AG09309 (cell line): ENCODE results near the gene PRPF6.
A peak's percentile ranks its signal among the peaks of the same experiment; 100 is the strongest.

ENCODE experiments used
- DNase-seq: peaks from one replicate; pipeline ENCODE4 v3.0.0-alpha.2; 2010; ENCODE audit warnings: low read depth
- H3K4me3 ChIP-seq: 2 replicates; pipeline ENCODE4 v1.5.1; 2011; ENCODE audit warnings: mild to moderate bottlenecking, low read depth, low read length, moderate library complexity; ENCODE audit not compliant: control insufficient read depth
- TF ChIP-seq, protein P1 (sequence below): IDR thresholded peaks from 2 replicates; pipeline ENCODE4 v1.5.1; 2011; ENCODE audit warnings: mild to moderate bottlenecking, low read depth, low read length, inconsistent platforms; ENCODE audit not compliant: insufficient read depth, control insufficient read depth; ENCODE audit errors: missing control alignments

Gene PRPF6

GRCh38 chr20:63980806-63981728 lies at the start of gene PRPF6:
Gene PRPF6 (plus strand): TSS chr20:63981132. CDS start chr20:63981246, 114 bp downstream.
- peak within 1 kb of the TSS; percentile 88 for H3K4me3 ChIP-seq
- DNase-seq: peak; percentile 63
- TF ChIP-seq, protein P1, sequence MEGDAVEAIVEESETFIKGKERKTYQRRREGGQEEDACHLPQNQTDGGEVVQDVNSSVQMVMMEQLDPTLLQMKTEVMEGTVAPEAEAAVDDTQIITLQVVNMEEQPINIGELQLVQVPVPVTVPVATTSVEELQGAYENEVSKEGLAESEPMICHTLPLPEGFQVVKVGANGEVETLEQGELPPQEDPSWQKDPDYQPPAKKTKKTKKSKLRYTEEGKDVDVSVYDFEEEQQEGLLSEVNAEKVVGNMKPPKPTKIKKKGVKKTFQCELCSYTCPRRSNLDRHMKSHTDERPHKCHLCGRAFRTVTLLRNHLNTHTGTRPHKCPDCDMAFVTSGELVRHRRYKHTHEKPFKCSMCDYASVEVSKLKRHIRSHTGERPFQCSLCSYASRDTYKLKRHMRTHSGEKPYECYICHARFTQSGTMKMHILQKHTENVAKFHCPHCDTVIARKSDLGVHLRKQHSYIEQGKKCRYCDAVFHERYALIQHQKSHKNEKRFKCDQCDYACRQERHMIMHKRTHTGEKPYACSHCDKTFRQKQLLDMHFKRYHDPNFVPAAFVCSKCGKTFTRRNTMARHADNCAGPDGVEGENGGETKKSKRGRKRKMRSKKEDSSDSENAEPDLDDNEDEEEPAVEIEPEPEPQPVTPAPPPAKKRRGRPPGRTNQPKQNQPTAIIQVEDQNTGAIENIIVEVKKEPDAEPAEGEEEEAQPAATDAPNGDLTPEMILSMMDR: peak; percentile 92

- no peak overlapping the region for H3K4me3 ChIP-seq
- no peak for DNase-seq
- TF ChIP-seq, protein P1: no peak
These were observed 49.2 kb upstream of the PRPF6 start for GRCh38 chr20:63931735-63932134.

DNA sequence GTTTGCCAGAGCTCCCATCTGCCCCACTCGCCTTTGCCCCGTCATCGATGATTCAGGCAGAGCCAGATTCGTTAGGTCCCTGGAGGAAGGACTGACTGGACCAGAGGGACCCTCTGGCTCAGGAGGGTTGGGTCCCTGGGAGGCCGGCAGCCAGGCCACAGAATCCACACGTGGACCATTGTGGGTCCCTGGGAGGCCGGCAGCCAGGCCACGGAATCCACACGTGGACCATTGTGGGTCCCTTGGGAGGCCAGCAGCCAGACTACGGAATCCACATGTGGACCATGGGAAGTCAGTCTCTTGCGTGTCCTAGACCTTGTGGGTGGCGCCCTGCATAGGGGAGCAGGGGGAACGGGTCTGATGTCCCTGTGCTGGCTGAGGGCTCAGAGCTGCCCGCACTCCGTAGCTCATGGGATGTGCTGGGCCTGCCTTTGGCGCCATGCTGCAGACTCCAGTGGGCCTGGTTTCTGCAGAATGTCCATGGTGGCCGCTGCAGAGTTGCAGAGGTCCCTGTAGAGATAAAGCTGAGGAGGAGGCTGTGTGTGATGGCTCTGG lies 48.2 kb upstream of the PRPF6 start:
- no peak overlapping the region for H3K4me3 ChIP-seq
- TF ChIP-seq, protein P1: no peak
- no peak for DNase-seq

DNA sequence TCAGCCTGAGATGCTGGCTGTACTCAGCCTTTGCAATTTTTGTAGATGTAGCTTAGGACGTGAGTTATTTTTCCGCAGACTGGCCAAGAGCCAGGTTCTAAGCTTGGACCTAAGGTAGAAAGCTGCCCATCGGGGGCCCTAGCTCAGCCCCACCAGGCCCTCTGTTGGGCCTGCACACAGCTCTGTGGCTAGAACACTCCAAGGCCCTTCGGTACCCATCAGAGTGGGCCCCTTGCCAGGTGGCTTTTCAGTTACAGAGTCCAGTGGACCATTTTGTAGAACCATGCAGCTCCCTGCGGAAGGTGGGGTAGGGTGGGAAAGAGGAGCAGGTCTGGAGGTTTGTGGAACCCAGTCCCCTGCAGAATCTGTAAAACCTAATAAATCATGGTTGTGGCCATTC lies 47.3 kb upstream of the PRPF6 start:
- no peak for DNase-seq
- H3K4me3 ChIP-seq: no peak overlapping the region
- TF ChIP-seq, protein P1: no peak

DNA sequence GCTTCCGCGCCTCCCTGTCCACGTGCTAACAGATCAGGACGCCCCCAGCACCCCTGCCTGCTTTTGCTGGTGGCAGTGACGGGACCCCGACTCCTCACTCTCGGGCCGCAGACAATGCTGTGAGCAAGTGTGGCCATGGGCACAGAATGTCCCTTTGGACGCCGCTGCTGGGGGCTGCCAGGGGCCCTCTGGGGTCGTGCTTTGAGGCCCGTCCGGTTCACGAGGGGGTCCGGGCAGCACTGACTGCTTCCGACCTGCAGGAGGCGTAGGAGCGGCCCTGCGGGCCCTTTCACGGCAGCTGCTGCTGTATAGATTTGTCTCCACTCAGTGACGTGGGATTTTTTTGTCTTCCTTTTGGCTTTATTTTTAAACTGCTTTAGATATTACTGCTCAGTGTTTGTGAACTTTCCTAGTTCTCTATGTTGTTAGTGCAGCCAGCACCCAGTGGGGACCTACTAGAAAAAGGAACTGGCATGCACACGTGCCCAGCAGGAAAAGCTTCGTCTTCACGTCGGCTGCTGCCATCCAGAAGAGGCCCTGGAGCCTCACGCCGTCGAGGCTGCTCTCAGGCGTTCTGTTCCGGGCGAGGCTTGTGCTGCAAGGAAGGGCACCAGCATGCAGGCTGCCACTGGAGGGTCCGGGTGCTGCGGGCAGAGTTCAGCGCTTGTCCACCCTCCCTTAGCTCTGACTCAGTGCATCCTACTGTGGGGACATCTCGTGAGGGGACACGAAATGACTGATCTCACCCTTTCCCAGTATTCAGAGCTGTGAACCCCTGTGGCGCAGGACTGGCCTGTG lies 46.5 kb upstream of the PRPF6 start:
- TF ChIP-seq, protein P1: peak; percentile 25
- DNase-seq: no peak
- no peak overlapping the region for H3K4me3 ChIP-seq

- no peak for DNase-seq
- H3K4me3 ChIP-seq: no peak overlapping the region
- TF ChIP-seq, protein P1: no peak
These were observed 45.5 kb upstream of the PRPF6 start for GRCh38 chr20:63935447-63935846.
